HG02588 (cell line): ENCODE results near the gene CDH11.

Source experiments
- ATAC-seq: cut with Tn5 transposase; IDR thresholded peaks from one replicate; pipeline ENCODE4 v1.9.1; 2021; ENCODE audit warnings: mild to moderate bottlenecking, moderate library complexity; ENCODE audit not compliant: unreplicated experiment

CDH11 gene

GRCh38 chr16:65041667-65042066 lies 80.2 kb downstream of the CDH11 start:
- ATAC-seq: no peak

GRCh38 chr16:65038100-65038499 lies 83.8 kb downstream of the CDH11 start:
- ATAC-seq: no peak

- no peak for ATAC-seq
Measured at GRCh38 chr16:65037556-65037955, 84.3 kb downstream of the CDH11 start.

GRCh38 chr16:65034915-65035314 lies 86.9 kb downstream of the CDH11 start:
- no peak for ATAC-seq

GRCh38 chr16:65032387-65032786 lies 89.5 kb downstream of the CDH11 start:
- no peak for ATAC-seq

- ATAC-seq: no peak
Measured at GRCh38 chr16:65024767-65025178, 97.1 kb downstream of the CDH11 start.

GRCh38 chr16:65023802-65024201 lies 98.1 kb downstream of the CDH11 start:
- no peak for ATAC-seq

- ATAC-seq: no peak
Measured at GRCh38 chr16:65021852-65022595, 99.8 kb downstream of the CDH11 start.

GRCh38 chr16:65016754-65017153 lies 105.1 kb downstream of the CDH11 start:
- no peak for ATAC-seq

GRCh38 chr16:65015599-65015998 lies 106.3 kb downstream of the CDH11 start:
- ATAC-seq: no peak

- ATAC-seq: no peak
Measured at GRCh38 chr16:65012357-65012756, 109.5 kb downstream of the CDH11 start.

GRCh38 chr16:65010125-65010524 lies 111.7 kb downstream of the CDH11 start:
- ATAC-seq: no peak

- no peak for ATAC-seq
Measured at GRCh38 chr16:65005696-65006095, 116.2 kb downstream of the CDH11 start.

- ATAC-seq: no peak
Measured at GRCh38 chr16:65004570-65004969, 117.3 kb downstream of the CDH11 start.

- ATAC-seq: no peak
Measured at GRCh38 chr16:65003621-65004020, 118.2 kb downstream of the CDH11 start.

- ATAC-seq: no peak
Measured at GRCh38 chr16:65002265-65002664, 119.6 kb downstream of the CDH11 start.

GRCh38 chr16:65000654-65001053 lies 121.2 kb downstream of the CDH11 start:
- no peak for ATAC-seq

- ATAC-seq: no peak
Measured at GRCh38 chr16:64997751-64998150, 124.1 kb downstream of the CDH11 start.

GRCh38 chr16:64997121-64997520 lies 124.7 kb downstream of the CDH11 start:
- no peak for ATAC-seq

GRCh38 chr16:64996641-64997040 lies 125.2 kb downstream of the CDH11 start:
- ATAC-seq: no peak

GRCh38 chr16:64993464-64993863 lies 128.4 kb downstream of the CDH11 start:
- no peak for ATAC-seq

- ATAC-seq: no peak
Measured at GRCh38 chr16:64991001-64991400, 130.9 kb downstream of the CDH11 start.

GRCh38 chr16:64990101-64990500 lies 131.8 kb downstream of the CDH11 start:
- no peak for ATAC-seq
